GM23338 (cell line): ENCODE results near the gene LRRFIP1. TPM values are rescaled to one million over a fixed set of nuclear protein-coding genes. Genes with fewer than 3 reads are reported as not detected.

ENCODE experiments used
- CREB1 ChIP-seq: fragments of 250-450 bp; sonication (Bioruptor Pico); IDR thresholded peaks from 2 replicates; pipeline ENCODE4 v1.5.0; 2020; ENCODE audit warnings: low read depth, mild to moderate bottlenecking, moderate library complexity
- ETS1 ChIP-seq: IDR thresholded peaks from 2 replicates; pipeline ENCODE4 v1.6.1; 2016; ENCODE audit warnings: antibody characterized with exemption
- EZH2 ChIP-seq: fragments of 200-600 bp; sonication (generic); IDR thresholded peaks from one replicate; pipeline ENCODE4 v1.8.0; 2017; ENCODE audit warnings: antibody characterized with exemption, mild to moderate bottlenecking, low read depth; ENCODE audit not compliant: unreplicated experiment
- EZH2phosphoT487 ChIP-seq: fragments of 200-600 bp; sonication (generic); IDR thresholded peaks from one replicate; pipeline ENCODE4 v1.8.1; 2018; ENCODE audit warnings: antibody characterized with exemption; ENCODE audit not compliant: unreplicated experiment
- JUNB ChIP-seq: IDR thresholded peaks from one replicate; pipeline ENCODE4 v1.6.1; 2016; ENCODE audit warnings: antibody characterized with exemption; ENCODE audit not compliant: unreplicated experiment
- NANOG ChIP-seq: IDR thresholded peaks from 2 replicates; pipeline ENCODE4 v1.6.1; 2016; ENCODE audit warnings: antibody characterized with exemption, borderline replicate concordance
- POLR2AphosphoS5 ChIP-seq: IDR thresholded peaks from 2 replicates; pipeline ENCODE4 v1.6.1; 2016; ENCODE audit warnings: antibody characterized with exemption, low read depth
- REST ChIP-seq: IDR thresholded peaks from one replicate; pipeline ENCODE4 v1.6.1; 2018; ENCODE audit warnings: antibody characterized with exemption; ENCODE audit not compliant: unreplicated experiment
- STAT1 ChIP-seq: IDR thresholded peaks from one replicate; pipeline ENCODE4 v1.6.1; 2016; ENCODE audit warnings: antibody characterized with exemption; ENCODE audit not compliant: unreplicated experiment
- ZNF331 ChIP-seq: fragments of 250-450 bp; sonication (Bioruptor Pico); IDR thresholded peaks from 2 replicates; pipeline ENCODE4 v1.5.0; 2020; ENCODE audit warnings: low read depth, mild to moderate bottlenecking, moderate library complexity
- ZNF462 ChIP-seq: fragments of 250-450 bp; sonication (Bioruptor Pico); IDR thresholded peaks from 2 replicates; pipeline ENCODE4 v1.5.0; 2020; ENCODE audit warnings: mild to moderate bottlenecking, moderate library complexity
- polyA plus RNA-seq: library from polyadenylated mRNA; unstranded; fragments of >200 nt; fragmentation: Nextera tagmentation; extraction: Ambion mirVana; gene quantifications from 2 replicates; pipeline ENCODE4 v1.2.1, GENCODE V29; 2016
- total RNA-seq: library from RNA; depleted of rRNA; stranded (reverse); fragments of >200 nt; shearing (Covaris generic); gene quantifications from 2 replicates; pipeline ENCODE4 v1.2.3, GENCODE V29; 2014

The LRRFIP1 gene
- total and polyA plus RNA-seq, 2 experiments from 2014 or later, result 59.6 to 178 TPM

GRCh38 chr2:237663517-237664110 is 36.2 kb downstream of the LRRFIP1 start (continued):
- TF ChIP-seq ZNF462 (CRISPR knock-in tag) (no peak), REST (no peak), JUNB (no peak), POLR2AphosphoS5 (no peak), ETS1 (no peak), STAT1 (no peak), CREB1 (CRISPR knock-in tag) (no peak), EZH2 (no peak), ZNF331 (CRISPR knock-in tag) (no peak), EZH2phosphoT487 (no peak), NANOG (no peak)
